ENCODE measurements around the gene FAM50B.

FAM50B gene

DNA sequence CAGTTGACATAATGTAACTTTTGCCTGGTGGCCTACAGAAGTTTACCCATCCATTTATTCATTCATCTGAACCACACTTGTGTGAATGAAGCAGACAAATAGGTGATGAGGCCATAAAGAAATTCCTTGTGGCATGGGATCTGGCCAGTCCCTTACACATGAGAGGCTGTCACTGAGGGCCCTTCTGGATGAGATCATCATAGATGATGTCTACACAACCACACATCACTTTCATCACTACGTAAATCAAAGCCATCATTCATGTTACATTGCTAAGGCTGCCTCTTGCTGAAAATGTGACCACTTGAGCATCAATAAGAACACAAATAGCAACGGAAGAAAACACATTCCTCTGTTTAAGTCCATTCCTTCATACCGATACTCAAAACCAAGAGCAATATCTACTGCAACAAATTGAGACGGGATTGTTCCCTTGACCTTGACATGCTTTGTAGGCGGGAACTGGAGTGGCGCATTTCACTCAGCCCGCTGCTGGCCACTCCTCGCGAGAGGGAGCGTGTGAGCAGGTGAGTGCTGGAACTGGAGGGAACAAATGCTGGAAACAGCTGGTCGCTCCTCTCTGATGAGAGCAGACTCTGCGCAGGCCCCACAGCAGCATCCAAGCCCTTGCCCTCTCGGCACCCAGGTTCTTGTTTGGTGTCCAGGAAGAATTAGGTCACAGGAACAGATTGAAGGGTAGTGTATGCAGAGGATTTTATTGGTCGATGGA, 49.3 kb downstream of the FAM50B start:
- DNase-seq: no peak

- DNase-seq: no peak
Measured at GRCh38 chr6:3899061-3899460, 49.9 kb downstream of the FAM50B start.

GRCh38 chr6:3899970-3900439, 50.8 kb downstream of the FAM50B start:
- DNase-seq: no peak

Data from stimulated activated CD4-positive, alpha-beta T cell treated with anti-CD3 and anti-CD28 coated beads, Interleukin-1b, Interleukin-23, amount 100 ng/mL, for 48 hours (primary cell).